GM19099 (cell line): ENCODE results near the gene SUN1.

Source experiments
- POLR2A ChIP-seq: IDR thresholded peaks from 3 replicates; pipeline ENCODE4 v1.6.1; 2011; ENCODE audit warnings: low read depth; ENCODE audit not compliant: insufficient read length; ENCODE audit errors: extremely low read depth

SUN1 gene

GRCh38 chr7:895451-896052 lies 63.3 kb downstream of the SUN1 start:
- TF ChIP-seq POLR2A: no peak

GRCh38 chr7:896346-897075 lies 64.2 kb downstream of the SUN1 start:
- TF ChIP-seq POLR2A: no peak

- TF ChIP-seq POLR2A: no peak
Observed at GRCh38 chr7:897086-897485, 64.8 kb downstream of the SUN1 start.

GRCh38 chr7:897771-898376 lies 65.6 kb downstream of the SUN1 start:
- no peak for TF ChIP-seq POLR2A

- no peak for TF ChIP-seq POLR2A
Observed at GRCh38 chr7:898460-898854, 66.2 kb downstream of the SUN1 start.

- no peak for TF ChIP-seq POLR2A
Observed at GRCh38 chr7:898855-899681, 66.8 kb downstream of the SUN1 start.

GRCh38 chr7:899806-900205 lies 67.5 kb downstream of the SUN1 start:
- TF ChIP-seq POLR2A: no peak

- no peak for TF ChIP-seq POLR2A
Observed at GRCh38 chr7:900331-901040, 68.2 kb downstream of the SUN1 start.

- TF ChIP-seq POLR2A: no peak
Observed at GRCh38 chr7:901041-901387, 68.7 kb downstream of the SUN1 start.

- TF ChIP-seq POLR2A: no peak
Observed at GRCh38 chr7:901388-902154, 69.3 kb downstream of the SUN1 start.

GRCh38 chr7:902996-903395 lies 70.7 kb downstream of the SUN1 start:
- TF ChIP-seq POLR2A: no peak

GRCh38 chr7:903921-904755 lies 71.9 kb downstream of the SUN1 start:
- no peak for TF ChIP-seq POLR2A

- TF ChIP-seq POLR2A: no peak
Observed at GRCh38 chr7:904847-905246, 72.6 kb downstream of the SUN1 start.
